ENCODE measurements around the gene SLC12A7. TPM values are rescaled to one million over a fixed set of nuclear protein-coding genes. Genes with fewer than 3 reads are reported as not detected.
"Not testable (repeated sequence)": the region's sequence is repeated elsewhere in the genome, so short reads cannot be mapped to it uniquely, and the experiment has no call there.

Gene SLC12A7
- total RNA-seq, 2 donors from 2014 or later, result 28.5 to 42.3 TPM

DNA sequence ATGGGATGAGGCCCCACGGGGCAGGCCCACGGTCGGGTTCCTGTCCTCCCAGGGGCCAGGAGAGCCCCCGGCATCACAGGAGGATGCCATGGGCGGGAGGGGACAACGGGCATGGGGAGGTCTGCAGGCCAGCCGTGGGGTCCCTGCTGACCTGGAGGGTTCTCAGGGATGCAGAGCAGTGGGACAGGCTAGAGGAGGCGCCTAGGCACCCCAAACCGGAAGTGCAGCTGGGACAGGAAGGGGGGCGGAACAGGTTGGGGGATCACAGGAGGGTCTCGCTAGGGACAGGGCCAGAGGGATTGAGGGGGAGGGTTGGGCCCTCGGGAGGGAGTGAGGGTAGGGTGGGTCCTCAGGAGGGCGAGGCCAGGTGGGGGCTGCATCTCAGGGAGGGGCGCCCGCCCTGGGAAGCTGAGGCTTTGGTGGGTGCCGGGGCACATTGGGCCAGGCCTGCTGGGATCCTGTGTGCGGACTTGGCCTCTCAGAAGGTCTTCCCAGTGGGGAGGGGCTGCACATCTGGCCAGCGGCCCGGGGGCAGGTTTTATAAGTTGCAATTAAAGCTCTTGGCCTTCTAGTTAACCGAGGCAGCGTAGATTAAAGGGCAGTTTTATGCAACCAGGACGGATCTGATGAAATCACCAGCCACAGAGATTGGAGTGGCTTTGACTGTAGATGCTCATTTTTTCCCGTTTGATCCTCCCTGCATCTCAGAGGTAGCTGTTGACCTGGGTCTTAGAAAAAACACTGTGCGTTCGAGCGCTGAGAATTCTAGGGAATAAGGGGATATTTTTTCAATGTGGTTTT is 83.2 kb downstream of the SLC12A7 start:
- Histone ChIP-seq H3K27ac (no peak overlapping the region), H3K4me1 (no peaks in the 10 kb centered on the region), H3K27me3 (no peaks in the 10 kb centered on the region), H3K4me3 (no peak overlapping the region), H3K9me3 (no peaks in the 10 kb centered on the region), H3K36me3 (no peaks in the 10 kb centered on the region)
- TF ChIP-seq, protein P1, sequence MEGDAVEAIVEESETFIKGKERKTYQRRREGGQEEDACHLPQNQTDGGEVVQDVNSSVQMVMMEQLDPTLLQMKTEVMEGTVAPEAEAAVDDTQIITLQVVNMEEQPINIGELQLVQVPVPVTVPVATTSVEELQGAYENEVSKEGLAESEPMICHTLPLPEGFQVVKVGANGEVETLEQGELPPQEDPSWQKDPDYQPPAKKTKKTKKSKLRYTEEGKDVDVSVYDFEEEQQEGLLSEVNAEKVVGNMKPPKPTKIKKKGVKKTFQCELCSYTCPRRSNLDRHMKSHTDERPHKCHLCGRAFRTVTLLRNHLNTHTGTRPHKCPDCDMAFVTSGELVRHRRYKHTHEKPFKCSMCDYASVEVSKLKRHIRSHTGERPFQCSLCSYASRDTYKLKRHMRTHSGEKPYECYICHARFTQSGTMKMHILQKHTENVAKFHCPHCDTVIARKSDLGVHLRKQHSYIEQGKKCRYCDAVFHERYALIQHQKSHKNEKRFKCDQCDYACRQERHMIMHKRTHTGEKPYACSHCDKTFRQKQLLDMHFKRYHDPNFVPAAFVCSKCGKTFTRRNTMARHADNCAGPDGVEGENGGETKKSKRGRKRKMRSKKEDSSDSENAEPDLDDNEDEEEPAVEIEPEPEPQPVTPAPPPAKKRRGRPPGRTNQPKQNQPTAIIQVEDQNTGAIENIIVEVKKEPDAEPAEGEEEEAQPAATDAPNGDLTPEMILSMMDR (IDR thresholded peaks at IDR 0.05), result no peak
- DNase-seq (ENCODE audit: low spot score), result no peak

DNA sequence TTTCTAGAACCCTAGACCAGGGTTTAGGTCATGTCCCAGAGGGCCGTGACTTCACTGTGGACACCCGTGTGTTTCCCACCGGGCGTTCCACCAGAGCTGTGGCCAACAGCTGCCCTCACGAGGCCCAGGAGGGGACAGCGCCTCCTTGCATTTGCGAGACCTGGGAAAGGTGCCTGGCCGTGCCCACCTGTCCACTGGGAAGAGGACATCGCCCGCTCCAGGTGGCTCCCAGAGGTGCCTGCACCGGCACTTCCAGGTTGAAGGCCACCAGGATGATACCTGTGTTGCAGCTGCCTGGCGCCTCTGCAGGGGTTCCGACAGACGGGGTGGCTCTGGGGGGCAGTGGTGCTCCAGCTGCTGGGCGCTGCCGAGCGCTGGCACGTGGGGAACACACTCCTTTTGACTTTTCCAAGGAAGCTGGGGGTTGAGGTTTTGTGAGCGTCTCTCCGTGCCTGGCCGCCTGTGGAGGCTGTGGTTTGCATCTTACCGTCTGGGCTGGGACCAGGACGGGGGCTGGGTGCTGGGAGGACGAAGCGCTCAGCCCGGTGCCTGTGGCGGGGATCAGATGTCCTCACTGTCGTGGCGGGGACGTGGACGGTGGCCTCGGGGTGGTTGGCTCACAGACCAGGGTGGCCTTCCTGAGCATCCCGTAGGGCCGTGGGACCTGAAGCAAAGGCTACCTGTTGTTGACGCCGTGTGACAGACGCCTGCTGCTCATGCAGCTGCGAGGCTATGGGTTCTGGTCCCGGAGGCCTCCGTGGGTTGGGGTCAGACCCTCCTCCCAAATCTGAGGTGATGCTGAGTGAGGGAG is 84.0 kb downstream of the SLC12A7 start:
- no peaks in the 10 kb centered on the region for H3K36me3 ChIP-seq
- H3K27me3 ChIP-seq, result no peaks in the 10 kb centered on the region
- no peak overlapping the region for H3K4me3 ChIP-seq
- no peaks in the 10 kb centered on the region for H3K9me3 ChIP-seq
- no peak overlapping the region for H3K27ac ChIP-seq
- no peak for DNase-seq (ENCODE audit: low spot score)
- H3K4me1 ChIP-seq, result no peaks in the 10 kb centered on the region
- TF ChIP-seq, protein P1 (IDR thresholded peaks at IDR 0.05), result no peak

DNA sequence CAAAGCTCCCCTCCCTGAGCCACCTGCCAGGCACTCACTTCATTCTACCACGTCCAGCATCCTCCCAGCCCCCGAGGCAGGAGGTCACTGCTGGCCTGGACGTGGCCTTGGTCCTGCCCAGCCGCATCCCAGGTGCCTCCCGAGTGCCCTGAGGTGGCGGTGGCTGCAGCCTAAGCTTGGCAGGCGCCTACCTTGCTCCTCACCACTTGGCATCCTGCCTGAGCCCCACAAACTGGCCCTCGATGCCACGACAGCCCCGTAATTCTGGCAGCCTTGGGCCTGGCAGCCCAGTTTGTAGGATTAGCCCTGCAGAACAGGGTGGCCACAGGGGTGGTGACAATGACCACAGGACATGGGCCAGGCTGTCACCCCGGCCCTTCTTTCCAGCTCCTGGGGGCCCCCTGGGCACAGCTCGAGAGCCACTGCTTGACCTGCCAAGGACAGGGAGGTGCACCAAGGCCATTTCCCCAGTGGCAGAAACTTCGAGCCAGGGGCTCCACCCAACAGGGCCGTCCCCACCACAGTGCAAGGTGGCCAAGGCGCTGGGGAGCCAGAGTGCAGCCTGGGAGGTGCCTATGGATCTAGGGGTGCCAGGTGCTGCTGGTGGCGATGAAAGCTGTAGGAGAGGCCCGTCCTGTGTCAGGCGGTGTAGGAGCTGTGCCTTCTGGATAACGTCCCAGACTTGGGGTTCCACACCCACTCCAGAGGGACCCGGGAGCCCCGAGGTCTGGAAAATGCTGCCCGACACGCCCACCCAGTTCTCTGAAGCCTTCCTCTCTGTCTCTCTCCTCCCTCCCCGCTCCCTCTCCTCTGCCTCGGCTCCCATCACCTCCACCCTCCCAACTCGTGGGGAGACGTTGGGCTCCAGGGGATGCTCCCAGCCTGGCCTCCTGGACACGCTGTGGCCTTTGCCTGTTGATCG is 84.9 kb downstream of the SLC12A7 start:
- TF ChIP-seq, protein P1 (IDR thresholded peaks at IDR 0.05), result no peak
- H3K27me3 ChIP-seq, result no peaks in the 10 kb centered on the region
- H3K36me3 ChIP-seq, result no peaks in the 10 kb centered on the region
- H3K27ac ChIP-seq, result no peak overlapping the region
- DNase-seq (ENCODE audit: low spot score), result no peak
- no peaks in the 10 kb centered on the region for H3K9me3 ChIP-seq
- no peak overlapping the region for H3K4me3 ChIP-seq
- no peaks in the 10 kb centered on the region for H3K4me1 ChIP-seq

DNA sequence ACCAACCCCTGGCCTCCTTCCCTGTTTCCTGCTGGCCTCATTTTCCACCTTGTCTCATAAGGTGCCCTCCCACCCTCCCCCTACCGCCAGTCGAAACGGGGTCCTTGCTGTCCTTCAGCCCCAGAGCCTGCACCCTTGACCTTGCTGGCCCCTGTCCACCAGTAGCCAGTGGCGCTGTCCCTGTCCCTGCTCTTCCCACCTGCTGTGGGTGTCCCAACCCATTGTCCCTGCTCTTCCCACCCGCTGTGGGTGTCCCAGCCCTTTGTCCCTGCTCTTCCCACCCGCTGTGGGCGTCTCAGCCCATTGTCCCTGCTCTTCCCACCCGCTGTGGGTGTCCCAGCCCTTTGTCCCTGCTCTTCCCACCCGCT is 89.9 kb downstream of the SLC12A7 start:
- H3K36me3 ChIP-seq; DNase-seq (ENCODE audit: low spot score); H3K4me1 ChIP-seq: not testable (repeated sequence)

DNA sequence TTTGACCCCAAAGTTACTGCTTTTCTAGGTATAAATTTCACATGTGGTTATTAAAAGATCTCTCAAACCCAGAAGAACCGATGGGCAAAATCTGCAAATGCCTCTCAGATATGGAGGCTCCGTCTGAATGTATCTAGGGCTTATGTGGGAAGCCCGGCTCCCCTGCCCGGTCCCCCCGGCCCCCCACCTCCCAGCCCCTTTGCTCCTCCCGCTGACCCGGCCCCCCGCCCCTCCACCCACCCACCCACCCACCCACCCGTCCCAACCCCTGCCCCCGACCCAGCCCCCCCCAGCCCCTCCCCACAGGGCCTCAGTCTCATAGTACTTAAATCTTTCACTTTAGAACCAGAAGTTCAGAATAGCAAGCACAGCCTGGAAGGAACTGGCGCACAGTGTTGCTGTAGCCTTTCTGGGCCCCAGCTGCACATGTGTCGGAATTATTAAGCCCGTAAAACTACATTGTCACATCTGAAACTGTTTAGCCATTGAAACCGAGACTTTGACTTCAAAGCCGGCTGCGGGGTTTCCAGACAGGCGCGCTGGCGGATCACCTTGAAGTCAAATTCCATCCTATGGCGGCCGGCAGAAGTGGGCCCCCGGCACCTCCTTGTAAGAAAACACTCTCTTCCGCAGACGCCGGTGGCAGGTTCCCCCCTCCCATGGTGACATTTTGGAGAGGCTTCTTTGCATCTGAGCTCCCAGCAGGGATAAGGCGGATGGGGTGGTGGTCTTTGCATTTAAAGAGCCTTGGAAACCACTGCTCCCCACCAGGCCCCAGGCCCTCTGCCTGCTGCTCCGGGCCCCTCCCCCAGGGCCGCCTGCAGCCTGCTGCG is 90.5 kb downstream of the SLC12A7 start:
- Histone ChIP-seq H3K9me3 (no peaks in the 10 kb centered on the region), H3K27me3 (no peaks in the 10 kb centered on the region), H3K4me1 (no peaks in the 10 kb centered on the region), H3K4me3 (no peak overlapping the region), H3K36me3 (no peaks in the 10 kb centered on the region), H3K27ac (no peak overlapping the region)
- no peak for DNase-seq (ENCODE audit: low spot score)
- TF ChIP-seq, protein P1 (IDR thresholded peaks at IDR 0.05), result no peak

More for the DNA sequence above, 89.9 kb downstream of the SLC12A7 start:
- H3K4me3 ChIP-seq, H3K9me3 ChIP-seq, H3K27ac ChIP-seq, H3K27me3 ChIP-seq: not testable (repeated sequence)
